SK-N-SH (cell line): ENCODE data around the gene DDIT4. TPM values are rescaled to one million over a fixed set of nuclear protein-coding genes. Genes with fewer than 3 reads are reported as not detected.

Experiments
- CTCF ChIA-PET: fragments of 300-600, 350-600 bp; formaldehyde crosslinking; extraction: SDS; loops from one replicate; lab custom pipeline; 2021; lab: Yijun Ruan, JAX
- POLR2A ChIA-PET: fragments of 350-600 bp; sonication (Branson Sonifier 250); formaldehyde crosslinking; extraction: SDS; loops from one replicate; lab custom pipeline; 2020; ENCODE audit warnings: antibody characterized with exemption, inconsistent platforms; lab: Yijun Ruan, JAX
- DNase-seq: peaks from one replicate; pipeline ENCODE4 v3.0.0; 2012
- H2AFZ ChIP-seq: fragments of 200-600 bp; sonication (generic); 2 replicates; pipeline ENCODE4 v1.8.1; 2016; ENCODE audit warnings: antibody characterized with exemption, mild to moderate bottlenecking, low read depth
- H3F3A ChIP-seq: fragments of 200-600 bp; sonication (generic); replicated peaks from 2 replicates; pipeline ENCODE3; 2016; ENCODE audit warnings: antibody characterized with exemption, mild to moderate bottlenecking; ENCODE audit not compliant: insufficient read depth
- H3K27ac ChIP-seq, 2 experiments: fragments of 200-500 bp in 1 of 2; fragments of 200-600 bp in 1 of 2; sonication (Bioruptor generic) in 1 of 2; sonication (generic), shearing (Covaris generic) in 1 of 2; 2 replicates each; pipeline versions ENCODE4 v1.5.1 to v1.6.1; 2014 to 2016; ENCODE audit warnings: low read depth in 2 of 2, inconsistent platforms in 1 of 2, low read length in 1 of 2, mild to moderate bottlenecking in 1 of 2, mixed read lengths in 1 of 2
- H3K27me3 ChIP-seq: fragments of 200-600 bp; sonication (generic), shearing (Covaris generic); 2 replicates; pipeline ENCODE4 v1.6.1; 2016; ENCODE audit warnings: mixed run types; ENCODE audit not compliant: insufficient read depth
- H3K36me3 ChIP-seq, 2 experiments: fragments of 200-500 bp in 1 of 2; fragments of 200-600 bp in 1 of 2; sonication (Bioruptor generic) in 1 of 2; sonication (generic) in 1 of 2; replicated peaks in 1 of 2; 2 replicates each; pipeline versions ENCODE3 to v1.5.1; 2014 to 2016; ENCODE audit warnings: low read length in 1 of 2, mild to moderate bottlenecking in 1 of 2; ENCODE audit not compliant: insufficient read depth in 2 of 2, control insufficient read depth in 1 of 2
- H3K4me1 ChIP-seq, 2 experiments: fragments of 200-500 bp in 1 of 2; fragments of 200-600 bp in 1 of 2; sonication (Bioruptor generic) in 1 of 2; sonication (generic), shearing (Covaris generic) in 1 of 2; 2 replicates each; pipeline versions ENCODE4 v1.5.1 to v1.6.1; 2014 to 2016; ENCODE audit warnings: low read depth in 1 of 2, low read length in 1 of 2, mixed run types in 1 of 2; ENCODE audit not compliant: insufficient read depth in 2 of 2, control insufficient read depth in 1 of 2
- H3K4me2 ChIP-seq: fragments of 200-600 bp; sonication (generic), shearing (Covaris generic); 2 replicates; pipeline ENCODE4 v1.6.1; 2017; ENCODE audit warnings: mixed run types
- H3K4me3 ChIP-seq, 2 experiments: fragments of 200-500 bp in 1 of 2; fragments of 200-600 bp in 1 of 2; sonication (Bioruptor generic) in 1 of 2; sonication (generic), shearing (Covaris generic) in 1 of 2; 2 replicates each; pipeline versions ENCODE4 v1.5.1 to v1.8.1; 2014 to 2016; ENCODE audit warnings: low read depth in 2 of 2, inconsistent platforms in 1 of 2, low read length in 1 of 2, mild to moderate bottlenecking in 1 of 2, mixed read lengths in 1 of 2, moderate library complexity in 1 of 2
- H3K79me2 ChIP-seq: fragments of 200-600 bp; sonication (generic); 2 replicates; pipeline ENCODE4 v1.8.1; 2017; ENCODE audit warnings: mild to moderate bottlenecking; ENCODE audit not compliant: insufficient read depth
- H3K9ac ChIP-seq: fragments of 200-600 bp; sonication (generic); 2 replicates; pipeline ENCODE4 v1.6.1; 2017; ENCODE audit warnings: mixed run types
- H3K9me2 ChIP-seq: fragments of 200-600 bp; sonication (generic); 2 replicates; pipeline ENCODE4 v1.6.1; 2017; ENCODE audit warnings: mixed run types
- H3K9me3 ChIP-seq: fragments of 200-600 bp; sonication (generic); 2 replicates; pipeline ENCODE4 v1.6.1; 2017; ENCODE audit warnings: mixed run types, mild to moderate bottlenecking, moderate library complexity
- H4K20me1 ChIP-seq: fragments of 200-600 bp; sonication (generic); 2 replicates; pipeline ENCODE4 v1.6.1; 2017; ENCODE audit warnings: mild to moderate bottlenecking, mixed run types; ENCODE audit not compliant: insufficient read depth
- CHD2 ChIP-seq: fragments of 150-350 bp; IDR thresholded peaks from 2 replicates; pipeline ENCODE4 v1.6.1; 2018; ENCODE audit warnings: low read length; ENCODE audit not compliant: partially characterized antibody
- EP300 ChIP-seq, 2 experiments: IDR thresholded peaks; 2 replicates each; pipeline versions ENCODE4 v1.4.0 to v1.6.1; 2012; ENCODE audit warnings: borderline replicate concordance in 1 of 2, low read depth in 1 of 2, low read length in 1 of 2
- FOXJ3 ChIP-seq: sonication (generic); formaldehyde crosslinking; IDR thresholded peaks from 2 replicates; pipeline ENCODE4 v1.5.1; 2020; ENCODE audit warnings: mild to moderate bottlenecking, missing genetic modification reagents
- GABPA ChIP-seq: IDR thresholded peaks from 2 replicates; pipeline ENCODE4 v1.4.0; 2012; ENCODE audit warnings: low read depth, mild to moderate bottlenecking
- JUND ChIP-seq: IDR thresholded peaks from 2 replicates; pipeline ENCODE4 v1.4.0; 2012
- MEF2A ChIP-seq: IDR thresholded peaks from 2 replicates; pipeline ENCODE4 v1.4.0; 2012; ENCODE audit warnings: low read depth, borderline replicate concordance
- PBX3 ChIP-seq: IDR thresholded peaks from 2 replicates; pipeline ENCODE4; 2012
- RCOR1 ChIP-seq: fragments of 150-350 bp; IDR thresholded peaks from 2 replicates; pipeline ENCODE4 v1.6.1; 2017; ENCODE audit warnings: antibody characterized with exemption, low read length
- SMC3 ChIP-seq: IDR thresholded peaks from 2 replicates; pipeline ENCODE4 v1.6.1; 2012; ENCODE audit warnings: low read depth, low read length, improper control_type of control experiment
- TEAD4 ChIP-seq: IDR thresholded peaks from 2 replicates; pipeline ENCODE4 v1.4.0; 2012; ENCODE audit warnings: mild to moderate bottlenecking, borderline replicate concordance; ENCODE audit not compliant: insufficient read depth
- USF2 ChIP-seq: fragments of 150-350 bp; IDR thresholded peaks from 2 replicates; pipeline ENCODE4 v1.6.1; 2017; ENCODE audit warnings: antibody characterized with exemption, low read length, low read depth, borderline replicate concordance
- ZBTB33 ChIP-seq: IDR thresholded peaks from 2 replicates; pipeline ENCODE4 v1.4.0; 2012; ENCODE audit warnings: low read depth, borderline replicate concordance
- WGBS: methylation state at CpG from one replicate; pipeline ENCODE4 v1.1.6; 2017; ENCODE audit warnings: low lambda C conversion rate; 5-methylcytosine and 5-hydroxymethylcytosine counted together
- polyA plus RNA-seq, 3 experiments: library from polyadenylated mRNA; depleted of rRNA; stranded (reverse); fragments of >200 nt; gene quantifications; 2 replicates each; pipeline ENCODE4 v1.2.3, GENCODE V29; 2012

The DDIT4 gene
- polyA plus RNA-seq, 1 of the 3 experiments (the other 2 are of a cell fraction): 24.9 TPM

- peaks cover 22 to 26% of the 10 kb centered on the region in 2 experiments for H3K4me1 ChIP-seq
- H4K20me1 ChIP-seq: no peaks in the 10 kb centered on the region
- H3K9me2 ChIP-seq: no peaks in the 10 kb centered on the region
- no peak overlapping the region for H3K4me3 ChIP-seq
- H3K27ac ChIP-seq: no peak overlapping the region
- TF ChIP-seq JUND (no peak), EP300 (IDR thresholded peaks at IDR 0.05; ENCODE audit: borderline replicate concordance in 1 of 2, low read depth in 1 of 2, low read length in 1 of 2) (no peak), TEAD4 (no peak), SMC3 (no peak), RCOR1 (no peak), FOXJ3 (CRISPR knock-in tag) (no peak), CHD2 (no peak), PBX3 (no peak), GABPA (no peak), MEF2A (no peak), USF2 (no peak), ZBTB33 (no peak)
- H3K36me3 ChIP-seq: no peaks in the 10 kb centered on the region
- DNase-seq: no peak
- H3K9ac ChIP-seq: no peak overlapping the region
- no peak overlapping the region for H2AFZ ChIP-seq
- no peaks in the 10 kb centered on the region for H3K27me3 ChIP-seq
- WGBS: 97% methylated on average over 6 of the region's 6 CpGs
- H3K79me2 ChIP-seq: no peaks in the 10 kb centered on the region
- CTCF ChIA-PET: interaction anchor here (1.2 to 1.7 kb wide), 2 partner anchors 19 to 81 kb away, joined by 3 to 5 read pairs; no protein-coding TSS in a partner anchor
- H3F3A ChIP-seq: no peaks in the 10 kb centered on the region
- POLR2A ChIA-PET: interaction anchor here (8.8 kb wide), 1 partner anchor 18 kb away, joined by 174 read pairs; the partner anchor contains the start of gene DDIT4
- H3K4me2 ChIP-seq: no peak overlapping the region
- H3K9me3 ChIP-seq: no peaks in the 10 kb centered on the region
These were observed 17.6 kb upstream of the DDIT4 start for GRCh38 chr10:72255977-72256729.
